HepG2 (cell line): ENCODE results near the gene CAPS. TPM values are rescaled to one million over a fixed set of nuclear protein-coding genes. Genes with fewer than 3 reads are reported as not detected.

ENCODE experiments used
- DR1 ChIP-seq: sonication (generic); formaldehyde crosslinking; IDR thresholded peaks from 2 replicates; pipeline ENCODE4 v1.8.0; 2021; ENCODE audit warnings: mild to moderate bottlenecking, missing genetic modification reagents, inconsistent platforms
- DRAP1 ChIP-seq: IDR thresholded peaks from 2 replicates; pipeline ENCODE4 v1.6.1; 2016; ENCODE audit warnings: missing genetic modification reagents, missing compliant biosample characterization
- ESRRA ChIP-seq: sonication (generic); formaldehyde crosslinking; IDR thresholded peaks from 2 replicates; pipeline ENCODE4 v1.5.1; 2020; ENCODE audit warnings: mild to moderate bottlenecking, low read depth, missing genetic modification reagents
- FOSL1 ChIP-seq: sonication (generic); formaldehyde crosslinking; IDR thresholded peaks from 2 replicates; pipeline ENCODE4 v1.9.0; 2021; ENCODE audit warnings: missing genetic modification reagents, borderline replicate concordance
- GFI1 ChIP-seq: sonication (generic); formaldehyde crosslinking; IDR thresholded peaks from 2 replicates; pipeline ENCODE4 v1.5.0; 2020; ENCODE audit warnings: missing genetic modification reagents, mild to moderate bottlenecking, borderline replicate concordance
- GLI4 ChIP-seq: sonication (generic); formaldehyde crosslinking; IDR thresholded peaks from 2 replicates; pipeline ENCODE4 v1.5.1; 2020; ENCODE audit warnings: missing genetic modification reagents, mild to moderate bottlenecking, moderate library complexity, borderline replicate concordance
- GPN1 ChIP-seq: sonication (generic); formaldehyde crosslinking; IDR thresholded peaks from 2 replicates; pipeline ENCODE4 v1.5.1; 2020; ENCODE audit warnings: missing genetic modification reagents, borderline replicate concordance
- GRHL1 ChIP-seq: sonication (generic); formaldehyde crosslinking; conservative IDR thresholded peaks from 2 replicates; pipeline ENCODE4 v1.8.0; 2022; ENCODE audit warnings: missing genetic modification reagents
- JUNB ChIP-seq: sonication (generic); formaldehyde crosslinking; IDR thresholded peaks from 2 replicates; pipeline ENCODE4 v1.8.0; 2022; ENCODE audit warnings: missing genetic modification reagents, mild to moderate bottlenecking, borderline replicate concordance
- KDM3A ChIP-seq: IDR thresholded peaks from 2 replicates; pipeline ENCODE4 v1.6.1; 2018; ENCODE audit warnings: low read depth, missing compliant biosample characterization
- KDM6A ChIP-seq: IDR thresholded peaks from 2 replicates; pipeline ENCODE4 v1.6.1; 2016; ENCODE audit warnings: low read depth
- MTF1 ChIP-seq: sonication (generic); formaldehyde crosslinking; IDR thresholded peaks from 2 replicates; pipeline ENCODE4 v1.5.0; 2020; ENCODE audit warnings: missing genetic modification reagents
- MYC ChIP-seq: sonication (generic); formaldehyde crosslinking; IDR thresholded peaks from 2 replicates; pipeline ENCODE4 v1.9.0; 2021; ENCODE audit warnings: missing genetic modification reagents, borderline replicate concordance
- NFRKB ChIP-seq: fragments of 450-650 bp; IDR thresholded peaks from 2 replicates; pipeline ENCODE4 v1.6.1; 2017
- PCBP1 ChIP-seq: fragments of 200-400 bp; formaldehyde crosslinking; IDR thresholded peaks from 2 replicates; pipeline ENCODE4 v1.6.1; 2017; ENCODE audit warnings: mild to moderate bottlenecking, low read depth, low read length, borderline replicate concordance
- PHF8 ChIP-seq: sonication (generic); formaldehyde crosslinking; IDR thresholded peaks from 2 replicates; pipeline ENCODE4 v1.5.0; 2020; ENCODE audit warnings: missing genetic modification reagents
- RARA ChIP-seq: IDR thresholded peaks from 2 replicates; pipeline ENCODE4 v1.6.1; 2016; ENCODE audit warnings: missing genetic modification reagents, missing compliant biosample characterization
- SP4 ChIP-seq: sonication (generic); formaldehyde crosslinking; IDR thresholded peaks from 2 replicates; pipeline ENCODE4 v1.8.1; 2023; ENCODE audit warnings: mild to moderate bottlenecking, missing genetic modification reagents
- SRSF4 ChIP-seq: fragments of 200-400 bp; formaldehyde crosslinking; IDR thresholded peaks from one replicate; pipeline ENCODE4 v1.6.1; 2018; ENCODE audit warnings: mild to moderate bottlenecking, low read depth, low read length, moderate library complexity; ENCODE audit not compliant: poor library complexity, severe bottlenecking
- TEAD3 ChIP-seq: optimal IDR thresholded peaks from 2 replicates; pipeline ENCODE3; 2016; ENCODE audit warnings: borderline replicate concordance
- TEF ChIP-seq: sonication (generic); formaldehyde crosslinking; IDR thresholded peaks from 2 replicates; pipeline ENCODE4 v1.5.0; 2020; ENCODE audit warnings: missing genetic modification reagents
- TOPORS ChIP-seq: sonication (generic); formaldehyde crosslinking; IDR thresholded peaks from 2 replicates; pipeline ENCODE4 v1.8.0; 2023; ENCODE audit warnings: mild to moderate bottlenecking, missing genetic modification reagents
- ZNF354B ChIP-seq: sonication (generic); formaldehyde crosslinking; IDR thresholded peaks from 2 replicates; pipeline ENCODE4 v1.8.0; 2022; ENCODE audit warnings: mild to moderate bottlenecking, missing genetic modification reagents
- ZNF451 ChIP-seq: sonication (generic); formaldehyde crosslinking; IDR thresholded peaks from 2 replicates; pipeline ENCODE4 v1.5.0; 2020; ENCODE audit warnings: mild to moderate bottlenecking, missing genetic modification reagents
- polyA plus RNA-seq, 8 experiments: library from polyadenylated mRNA; depleted of rRNA in 3 of 8; stranded (reverse) in 7 of 8; unstranded in 1 of 8; fragments of >200 nt; fragmentation: Illumina TruSeq in 4 of 8; extraction: Trizol in 4 of 8; gene quantifications; 2 replicates each; pipeline versions ENCODE4 v1.2.1 to v1.2.3, GENCODE V29; 2011 to 2016; ENCODE audit warnings: low read depth in 4 of 8, missing spikeins in 1 of 8, mixed read lengths in 1 of 8; ENCODE audit not compliant: insufficient read depth in 1 of 8
- total RNA-seq, 5 experiments: library from RNA; depleted of rRNA; stranded (reverse); fragments of >200 nt; fragmentation: Illumina TruSeq; extraction: Trizol; gene quantifications; 2 replicates each; pipeline ENCODE4 v1.2.3, GENCODE V29; 2016; ENCODE audit warnings: low read depth in 1 of 5
- TF ChIP-seq, protein P1 (sequence below): sonication (generic); formaldehyde crosslinking; IDR thresholded peaks from 2 replicates; pipeline ENCODE4 v1.4.0; 2020; ENCODE audit warnings: missing genetic modification reagents, borderline replicate concordance

CAPS gene
- total and polyA plus RNA-seq, 2 of the 13 experiments (the other 11 are each of a cell fraction or from before 2014, with no cell fraction given) = 3.1 TPM

DNA sequence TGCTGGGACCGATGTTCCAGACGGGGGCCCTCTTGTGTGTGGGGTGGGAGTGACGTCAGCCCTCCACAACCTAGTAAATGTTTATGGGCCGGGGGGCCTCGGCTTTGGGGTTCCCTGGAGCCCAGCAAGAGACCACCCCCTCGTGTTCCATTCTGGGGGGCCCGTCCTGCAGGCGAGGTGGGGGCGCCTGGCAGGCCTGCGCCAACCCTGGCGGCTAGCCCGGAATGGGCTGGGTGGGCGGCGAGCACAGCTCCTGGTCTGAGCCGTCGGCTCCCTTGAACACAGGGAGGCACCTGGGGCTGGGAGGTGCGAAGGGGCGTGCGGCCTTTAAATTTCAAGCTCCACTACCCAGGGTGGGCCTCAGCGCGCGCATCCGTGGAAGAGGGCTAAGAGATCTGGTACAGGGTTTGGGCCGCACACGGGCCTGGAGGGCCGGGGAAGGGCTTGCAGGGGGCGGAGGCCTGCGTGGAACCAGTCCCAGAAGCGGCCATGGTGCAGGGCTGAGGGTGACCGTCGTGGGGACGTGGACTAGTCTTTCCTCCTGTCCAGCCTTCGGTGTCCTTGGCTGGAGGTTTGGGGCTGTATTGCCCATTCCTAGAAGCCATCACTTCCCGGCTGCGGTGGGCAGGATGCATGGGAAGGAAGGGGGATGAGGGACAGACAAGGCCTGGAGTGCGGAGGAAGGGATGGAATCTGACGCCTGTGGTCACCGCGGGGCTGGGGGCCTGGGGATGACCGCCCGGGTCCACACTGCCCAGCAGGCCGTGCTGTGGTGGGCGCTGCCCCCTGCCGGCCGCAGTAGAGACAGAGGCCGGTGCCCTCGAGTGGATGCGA lies 21.9 kb upstream of the CAPS start (continued):
- TF ChIP-seq SRSF4 (peak; percentile 69), JUNB (CRISPR knock-in tag) (no peak), MTF1 (CRISPR knock-in tag) (no peak), TOPORS (CRISPR knock-in tag) (0 out of 2 replicates have a peak, but pooled peaks have one; percentile 22), KDM6A (CRISPR knock-in tag) (0 out of 2 replicates have a peak, but pooled peaks have one; percentile 13), RARA (CRISPR knock-in tag) (0 out of 2 replicates have a peak, but pooled peaks have one; percentile 26), DR1 (CRISPR knock-in tag) (no peak), TEF (CRISPR knock-in tag) (no peak), NFRKB (no peak), ESRRA (peak; percentile 41; the same call in 1 of the 2 replicates), PCBP1 (no peak), GPN1 (CRISPR knock-in tag) (no peak), PHF8 (CRISPR knock-in tag) (peak; percentile 49; the same call in 1 of the 2 replicates), KDM3A (peak; percentile 84), TEAD3 (CRISPR knock-in tag) (peak; percentile 44), MYC (0 out of 2 replicates have a peak, but pooled peaks have one; percentile 6), GLI4 (CRISPR knock-in tag) (no peak), FOSL1 (CRISPR knock-in tag) (no peak), GFI1 (no peak; the same call in 1 of the 2 replicates), DRAP1 (0 out of 2 replicates have a peak, but pooled peaks have one; percentile 48), ZNF354B (CRISPR knock-in tag) (no peak), SP4 (CRISPR knock-in tag) (peak; percentile 60; the same call in 1 of the 2 replicates), GRHL1 (CRISPR knock-in tag) (no peak), ZNF451 (CRISPR knock-in tag) (no peak)
- TF ChIP-seq, protein P1, sequence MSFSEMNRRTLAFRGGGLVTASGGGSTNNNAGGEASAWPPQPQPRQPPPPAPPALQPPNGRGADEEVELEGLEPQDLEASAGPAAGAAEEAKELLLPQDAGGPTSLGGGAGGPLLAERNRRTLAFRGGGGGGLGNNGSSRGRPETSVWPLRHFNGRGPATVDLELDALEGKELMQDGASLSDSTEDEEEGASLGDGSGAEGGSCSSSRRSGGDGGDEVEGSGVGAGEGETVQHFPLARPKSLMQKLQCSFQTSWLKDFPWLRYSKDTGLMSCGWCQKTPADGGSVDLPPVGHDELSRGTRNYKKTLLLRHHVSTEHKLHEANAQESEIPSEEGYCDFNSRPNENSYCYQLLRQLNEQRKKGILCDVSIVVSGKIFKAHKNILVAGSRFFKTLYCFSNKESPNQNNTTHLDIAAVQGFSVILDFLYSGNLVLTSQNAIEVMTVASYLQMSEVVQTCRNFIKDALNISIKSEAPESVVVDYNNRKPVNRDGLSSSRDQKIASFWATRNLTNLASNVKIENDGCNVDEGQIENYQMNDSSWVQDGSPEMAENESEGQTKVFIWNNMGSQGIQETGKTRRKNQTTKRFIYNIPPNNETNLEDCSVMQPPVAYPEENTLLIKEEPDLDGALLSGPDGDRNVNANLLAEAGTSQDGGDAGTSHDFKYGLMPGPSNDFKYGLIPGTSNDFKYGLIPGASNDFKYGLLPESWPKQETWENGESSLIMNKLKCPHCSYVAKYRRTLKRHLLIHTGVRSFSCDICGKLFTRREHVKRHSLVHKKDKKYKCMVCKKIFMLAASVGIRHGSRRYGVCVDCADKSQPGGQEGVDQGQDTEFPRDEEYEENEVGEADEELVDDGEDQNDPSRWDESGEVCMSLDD (CRISPR knock-in tag) = no peak
